SK-N-SH treated with all-trans-retinoic acid at 6 μM for 48 hours (cell line): ENCODE measurements around the gene CCNH.

Experiments
- ATAC-seq: fragments of 200-7000 bp; cut with Tn5 transposase; 3 replicates; pipeline ENCODE4 v1.9.1; 2020; ENCODE audit warnings: mild to moderate bottlenecking, moderate library complexity
- ARNTL ChIP-seq: fragments of 450-650 bp; formaldehyde crosslinking; IDR thresholded peaks from 2 replicates; pipeline ENCODE4 v1.5.0; 2020; ENCODE audit warnings: low read depth, mild to moderate bottlenecking, moderate library complexity, borderline replicate concordance
- BACH2 ChIP-seq: fragments of 250-450 bp; sonication (Bioruptor Pico); IDR thresholded peaks from 2 replicates; pipeline ENCODE4 v1.9.0; 2021; ENCODE audit warnings: mild to moderate bottlenecking, borderline replicate concordance
- CREB5 ChIP-seq: fragments of 250-450 bp; sonication (Bioruptor Pico); IDR thresholded peaks from 2 replicates; pipeline ENCODE4 v1.5.1; 2020; ENCODE audit warnings: low read depth, mild to moderate bottlenecking, moderate library complexity
- CSDC2 ChIP-seq: fragments of 250-450 bp; sonication (Bioruptor Pico); IDR thresholded peaks from 2 replicates; pipeline ENCODE4 v1.5.0; 2020; ENCODE audit warnings: mild to moderate bottlenecking, moderate library complexity
- CSRNP3 ChIP-seq: fragments of 250-450 bp; sonication (Bioruptor Pico); IDR thresholded peaks from 2 replicates; pipeline ENCODE4 v1.5.1; 2021; ENCODE audit warnings: mild to moderate bottlenecking, moderate library complexity
- ESRRG ChIP-seq: fragments of 250-450 bp; sonication (Bioruptor Pico); IDR thresholded peaks from 2 replicates; pipeline ENCODE4 v1.6.1; 2021; ENCODE audit warnings: mild to moderate bottlenecking
- GLIS3 ChIP-seq: fragments of 250-450 bp; sonication (Bioruptor Pico); IDR thresholded peaks from 2 replicates; pipeline ENCODE4 v1.5.0; 2020; ENCODE audit warnings: mild to moderate bottlenecking, moderate library complexity
- ISL1 ChIP-seq: fragments of 250-450 bp; sonication (Bioruptor Pico); IDR thresholded peaks from 2 replicates; pipeline ENCODE4 v2.1.2; 2022; ENCODE audit warnings: mild to moderate bottlenecking, moderate library complexity
- OSR1 ChIP-seq: fragments of 250-450 bp; sonication (Bioruptor Pico); IDR thresholded peaks from 2 replicates; pipeline ENCODE4 v1.8.0; 2022; ENCODE audit warnings: moderate library complexity, mild to moderate bottlenecking, inconsistent platforms
- PATZ1 ChIP-seq: fragments of 250-450 bp; sonication (Bioruptor Pico); IDR thresholded peaks from 2 replicates; pipeline ENCODE4 v1.8.0; 2020; ENCODE audit warnings: mild to moderate bottlenecking, moderate library complexity, borderline replicate concordance
- POU6F1 ChIP-seq: fragments of 250-450 bp; sonication (Bioruptor Pico); IDR thresholded peaks from 2 replicates; pipeline ENCODE4 v1.8.0; 2021; ENCODE audit warnings: low read depth, mild to moderate bottlenecking, moderate library complexity, borderline replicate concordance
- PPARA ChIP-seq: fragments of 250-450 bp; sonication (Bioruptor Pico); IDR thresholded peaks from 2 replicates; pipeline ENCODE4 v1.5.0; 2020; ENCODE audit warnings: mild to moderate bottlenecking, borderline replicate concordance
- RARB ChIP-seq: fragments of 250-450 bp; sonication (Bioruptor Pico); IDR thresholded peaks from 2 replicates; pipeline ENCODE4 v1.8.0; 2021; ENCODE audit warnings: mild to moderate bottlenecking, moderate library complexity
- SNAI2 ChIP-seq: fragments of 250-450 bp; sonication (Bioruptor Pico); IDR thresholded peaks from 2 replicates; pipeline ENCODE4 v1.5.0; 2020; ENCODE audit warnings: mild to moderate bottlenecking, moderate library complexity
- TCF4 ChIP-seq: fragments of 250-450 bp; sonication (Bioruptor Pico); IDR thresholded peaks from 2 replicates; pipeline ENCODE4 v1.8.0; 2021; ENCODE audit warnings: mild to moderate bottlenecking, moderate library complexity, borderline replicate concordance
- TOX ChIP-seq: fragments of 250-450 bp; sonication (Bioruptor Pico); IDR thresholded peaks from 2 replicates; pipeline ENCODE4 v1.8.0; 2021; ENCODE audit warnings: mild to moderate bottlenecking, moderate library complexity, borderline replicate concordance
- TSHZ2 ChIP-seq: fragments of 250-450 bp; sonication (Bioruptor Pico); IDR thresholded peaks from 2 replicates; pipeline ENCODE4 v1.5.0; 2020; ENCODE audit warnings: mild to moderate bottlenecking, moderate library complexity
- ZC3H10 ChIP-seq: fragments of 250-450 bp; sonication (Bioruptor Pico); IDR thresholded peaks from 2 replicates; pipeline ENCODE4 v1.5.1; 2021; ENCODE audit warnings: mild to moderate bottlenecking, moderate library complexity
- ZFP3 ChIP-seq: fragments of 250-450 bp; sonication (Bioruptor Pico); IDR thresholded peaks from 2 replicates; pipeline ENCODE4 v1.5.0; 2020; ENCODE audit warnings: mild to moderate bottlenecking, moderate library complexity
- ZFP30 ChIP-seq: fragments of 450-650 bp; formaldehyde crosslinking; IDR thresholded peaks from 2 replicates; pipeline ENCODE4 v1.5.0; 2022; ENCODE audit warnings: mild to moderate bottlenecking, moderate library complexity
- ZNF565 ChIP-seq: fragments of 450-650 bp; formaldehyde crosslinking; conservative IDR thresholded peaks from 2 replicates; pipeline ENCODE4 v1.5.0; 2020; ENCODE audit warnings: low read depth, mild to moderate bottlenecking, moderate library complexity
- ZNF70 ChIP-seq: fragments of 450-650 bp; formaldehyde crosslinking; IDR thresholded peaks from 2 replicates; pipeline ENCODE4 v1.5.0; 2020; ENCODE audit warnings: mild to moderate bottlenecking, moderate library complexity
- ZNF8 ChIP-seq: fragments of 450-650 bp; formaldehyde crosslinking; IDR thresholded peaks from 2 replicates; pipeline ENCODE4 v1.5.0; 2020; ENCODE audit warnings: mild to moderate bottlenecking, moderate library complexity

CCNH gene

GRCh38 chr5:87392801-87393200, 19.9 kb downstream of the CCNH start:
- TF ChIP-seq ZNF8 (CRISPR knock-in tag) (no peak), ZNF70 (no peak), ZNF565 (CRISPR knock-in tag) (no peak), POU6F1 (CRISPR knock-in tag) (no peak), ESRRG (CRISPR knock-in tag) (no peak), SNAI2 (CRISPR knock-in tag) (no peak), TCF4 (CRISPR knock-in tag) (no peak), TOX (no peak), ZC3H10 (CRISPR knock-in tag) (no peak), ZFP3 (CRISPR knock-in tag) (no peak)
- ATAC-seq = peak; percentile 34; the same call in 2 of the 3 replicates

- no peak for ATAC-seq
- TF ChIP-seq ZFP3 (CRISPR knock-in tag) = no peak
- TF ChIP-seq CREB5 (CRISPR knock-in tag) = no peak
- TF ChIP-seq ZNF70 = no peak
- no peak for TF ChIP-seq GLIS3 (CRISPR knock-in tag)
- TF ChIP-seq CSRNP3 (CRISPR knock-in tag) = no peak
- TF ChIP-seq ARNTL (CRISPR knock-in tag) = no peak
- TF ChIP-seq ZC3H10 (CRISPR knock-in tag) = no peak
- TF ChIP-seq TCF4 (CRISPR knock-in tag) = no peak
Observed at GRCh38 chr5:87392170-87392569, 20.6 kb downstream of the CCNH start.

GRCh38 chr5:87390576-87391199, 22.0 kb downstream of the CCNH start:
- TF ChIP-seq PATZ1 (CRISPR knock-in tag) = no peak
- no peak for TF ChIP-seq BACH2 (CRISPR knock-in tag)
- no peak for TF ChIP-seq ZNF70
- TF ChIP-seq ZFP3 (CRISPR knock-in tag) = no peak
- TF ChIP-seq ZNF8 (CRISPR knock-in tag) = no peak
- TF ChIP-seq CSRNP3 (CRISPR knock-in tag) = no peak
- no peak for TF ChIP-seq ISL1 (CRISPR knock-in tag)
- TF ChIP-seq ESRRG (CRISPR knock-in tag) = no peak
- no peak for TF ChIP-seq TSHZ2
- no peak for TF ChIP-seq ZFP30 (CRISPR knock-in tag)
- no peak for TF ChIP-seq POU6F1 (CRISPR knock-in tag)
- TF ChIP-seq GLIS3 (CRISPR knock-in tag) = no peak
- no peak for TF ChIP-seq PPARA (CRISPR knock-in tag)
- no peak for TF ChIP-seq CSDC2 (CRISPR knock-in tag)
- TF ChIP-seq RARB (CRISPR knock-in tag) = no peak
- no peak for TF ChIP-seq ZC3H10 (CRISPR knock-in tag)
- TF ChIP-seq ZNF565 (CRISPR knock-in tag) = no peak
- TF ChIP-seq TCF4 (CRISPR knock-in tag) = no peak
- TF ChIP-seq CREB5 (CRISPR knock-in tag) = no peak
- no peak for TF ChIP-seq OSR1 (CRISPR knock-in tag)
- ATAC-seq = no peak; the same call in 2 of the 3 replicates
